ENCODE measurements around the gene SEC23A.

SEC23A gene

DNA sequence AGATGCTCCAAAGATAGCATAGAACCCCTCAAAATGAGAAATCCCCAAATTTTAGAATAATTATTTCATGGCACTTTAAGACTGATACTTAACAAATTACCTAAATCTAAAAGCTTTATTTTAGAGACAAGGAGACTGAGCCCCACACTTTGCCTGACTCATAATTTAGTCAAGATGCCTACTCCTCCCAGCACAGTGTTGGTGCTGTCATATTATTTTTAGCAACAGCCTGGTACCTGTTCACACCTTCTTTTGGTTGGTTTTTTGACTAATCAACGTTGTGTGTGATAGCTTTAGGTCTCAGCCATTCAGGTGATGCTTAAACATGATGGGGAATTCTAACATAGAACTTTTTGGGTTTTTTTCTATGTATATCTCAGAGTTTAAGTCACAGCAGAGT lies 120.2 kb downstream of the SEC23A start:
- no peak for DNase-seq

DNA sequence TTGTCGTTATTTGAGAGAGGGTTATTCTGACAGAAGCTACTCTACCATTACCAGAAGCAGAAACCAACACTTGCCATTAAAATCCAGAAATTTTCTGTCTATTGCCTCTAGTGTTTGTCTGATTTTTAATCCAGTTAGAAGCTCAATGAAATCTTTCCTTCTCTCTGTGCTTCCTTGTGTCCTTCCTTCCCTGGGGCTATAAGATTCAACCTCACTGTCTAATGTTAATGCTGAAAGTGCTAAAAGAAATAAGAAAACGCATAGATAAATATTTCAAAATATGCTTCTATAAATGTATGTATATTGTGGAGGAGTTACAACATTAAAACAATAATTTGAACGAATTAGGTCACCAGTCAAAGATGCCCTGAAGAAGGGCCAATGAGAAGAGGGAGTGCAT lies 120.8 kb downstream of the SEC23A start:
- no peak for DNase-seq

All from CD4-positive, alpha-beta T cell treated with Interleukin-17A for 1 hour (primary cell).